Measurements from ENCODE around the gene SYNJ2.

- no peak for TF ChIP-seq POLR2A (IDR thresholded peaks at IDR 0.05)
- TF ChIP-seq CTCF (IDR thresholded peaks at IDR 0.05): no peak
Measured at GRCh38 chr6:158086504-158087223, 105.0 kb downstream of the SYNJ2 start.
